Mammary epithelial cell (primary cell): ENCODE data around the gene IRF4.

Source experiments
- CTCF ChIP-seq, 2 donors: IDR thresholded peaks in 1 of 2; conservative IDR thresholded peaks in 1 of 2; 2 replicates each; pipeline ENCODE4 v1.5.1; 2011 to 2012; ENCODE audit warnings: inconsistent platforms in 2 of 2, low read length in 2 of 2, mild to moderate bottlenecking in 2 of 2, control low read depth in 1 of 2, low read depth in 1 of 2; ENCODE audit not compliant: insufficient read depth in 1 of 2; ENCODE audit errors: extremely low read depth in 1 of 2
- EZH2 ChIP-seq: IDR thresholded peaks from 2 replicates; pipeline ENCODE4 v1.6.1; 2012; ENCODE audit warnings: low read length, inconsistent platforms, borderline replicate concordance

- no peak for TF ChIP-seq CTCF (conservative IDR thresholded peaks at IDR 0.05 in 1 of 2, IDR thresholded peaks at IDR 0.05 in 1 of 2; ENCODE audit: extremely low read depth in 1 of 2, insufficient read depth in 1 of 2, low read depth in 1 of 2, low read length in 2 of 2)
- no peak for TF ChIP-seq EZH2
Measured at GRCh38 chr6:424741-425417, 33.3 kb downstream of the IRF4 start.
